Uterus (tissue), 4 donors: ENCODE results near the gene KCNAB1. TPM values are rescaled to one million over a fixed set of nuclear protein-coding genes. Genes with fewer than 3 reads are reported as not detected.

Experiments
- DNase-seq, 2 donors: peaks; one replicate each; pipeline ENCODE4 v3.0.0-alpha.2; 2019 to 2020
- H3K27ac ChIP-seq, 2 donors: fragments of 200-600 bp; sonication (generic); 1 replicate in 1 of 2; 2 replicates in 1 of 2; pipeline ENCODE4 v1.5.1; 2016 to 2018
- H3K27me3 ChIP-seq, 2 donors: fragments of 200-600 bp; sonication (generic); one replicate each; pipeline ENCODE4 v1.5.1; 2018 to 2019; ENCODE audit warnings: control low read depth in 1 of 2
- H3K36me3 ChIP-seq, 2 donors: fragments of 200-600 bp; sonication (generic); one replicate each; pipeline ENCODE4 v1.5.1; 2019; ENCODE audit warnings: control low read depth in 1 of 2
- H3K4me1 ChIP-seq, 2 donors: fragments of 200-600 bp; sonication (generic); one replicate each; pipeline ENCODE4 v1.5.1; 2018 to 2019; ENCODE audit warnings: control low read depth in 1 of 2
- H3K4me3 ChIP-seq, 2 donors: fragments of 200-600 bp; sonication (generic); 1 replicate in 1 of 2; 2 replicates in 1 of 2; pipeline ENCODE4 v1.5.1; 2018 to 2019; ENCODE audit warnings: mild to moderate bottlenecking in 1 of 2
- H3K9me3 ChIP-seq, 2 donors: fragments of 200-600 bp; sonication (generic); one replicate each; pipeline ENCODE4 v1.5.1; 2019; ENCODE audit warnings: control low read depth in 1 of 2
- POLR2A ChIP-seq, 2 donors: fragments of 450-650 bp; IDR thresholded peaks; one replicate each; pipeline ENCODE4 v1.6.1; 2016; ENCODE audit warnings: antibody characterized with exemption in 2 of 2, mild to moderate bottlenecking in 1 of 2, moderate library complexity in 1 of 2
- intact Hi-C: fragments of 100-400 bp; cut with DNase I; formaldehyde crosslinking; loops from one replicate; pipeline ENCODE4 v1.15.1; 2023; ENCODE audit warnings: low total_unique reads
- total RNA-seq, 4 donors: library from RNA; depleted of rRNA in 3 of 4; stranded (reverse); fragments of >200 nt in 3 of 4; gene quantifications; one replicate each; pipeline versions ENCODE4 v1.1.0 to v1.2.4, GENCODE V29; 2014 to 2023
- TF ChIP-seq, protein P1 (sequence below), 4 experiments: fragments of 200-600 bp in 2 of 4; fragments of 450-650 bp in 2 of 4; sonication (generic) in 2 of 4; IDR thresholded peaks; one replicate each; pipeline ENCODE4 v1.5.1; 2016 to 2019; ENCODE audit warnings: antibody characterized with exemption in 4 of 4, mild to moderate bottlenecking in 2 of 4, moderate library complexity in 1 of 4
- donor health status: DM: yes; HTN: yes; CAD: no.

The KCNAB1 gene
- total RNA-seq, 4 donors from 2014 or later, result 1.3 to 12.8 (median 6.8) TPM

DNA sequence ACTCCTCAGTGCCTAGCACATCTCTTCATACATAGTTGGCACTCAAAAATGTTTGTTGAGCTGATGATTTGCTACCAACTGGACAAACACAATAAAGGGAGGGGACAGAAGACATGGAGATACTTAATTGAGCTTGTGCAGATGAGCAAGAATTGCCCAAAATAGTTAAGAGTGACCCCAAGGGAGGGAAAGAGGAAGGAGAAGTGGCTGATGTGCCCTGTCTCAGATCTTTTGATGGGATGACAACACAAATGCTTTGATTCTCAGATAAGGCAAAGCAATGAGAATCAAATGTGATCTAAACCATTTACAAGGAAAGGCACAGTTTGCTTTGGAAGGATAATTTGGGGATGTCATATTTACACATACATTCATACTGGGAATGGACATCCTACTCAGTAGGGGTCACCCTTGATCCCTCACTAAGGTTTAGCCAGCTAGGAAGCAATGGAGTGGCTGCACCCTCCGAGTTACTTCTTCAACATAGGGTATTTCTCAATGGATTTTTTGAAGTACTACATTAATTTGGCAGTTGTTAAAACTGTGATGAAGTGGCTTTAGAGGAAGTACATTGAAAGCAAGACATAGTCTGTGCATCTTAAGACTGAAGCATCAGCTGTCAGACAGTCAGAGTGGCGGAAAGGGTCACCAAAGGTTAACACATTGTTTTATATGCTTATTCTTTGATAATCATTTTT is 456.4 kb downstream of the KCNAB1 start:
- no peaks in the 10 kb centered on the region for H3K27me3 ChIP-seq
- no peak for DNase-seq
- no peaks in the 10 kb centered on the region for H3K36me3 ChIP-seq
- intact Hi-C loops, result no loop called here
- TF ChIP-seq, protein P1, sequence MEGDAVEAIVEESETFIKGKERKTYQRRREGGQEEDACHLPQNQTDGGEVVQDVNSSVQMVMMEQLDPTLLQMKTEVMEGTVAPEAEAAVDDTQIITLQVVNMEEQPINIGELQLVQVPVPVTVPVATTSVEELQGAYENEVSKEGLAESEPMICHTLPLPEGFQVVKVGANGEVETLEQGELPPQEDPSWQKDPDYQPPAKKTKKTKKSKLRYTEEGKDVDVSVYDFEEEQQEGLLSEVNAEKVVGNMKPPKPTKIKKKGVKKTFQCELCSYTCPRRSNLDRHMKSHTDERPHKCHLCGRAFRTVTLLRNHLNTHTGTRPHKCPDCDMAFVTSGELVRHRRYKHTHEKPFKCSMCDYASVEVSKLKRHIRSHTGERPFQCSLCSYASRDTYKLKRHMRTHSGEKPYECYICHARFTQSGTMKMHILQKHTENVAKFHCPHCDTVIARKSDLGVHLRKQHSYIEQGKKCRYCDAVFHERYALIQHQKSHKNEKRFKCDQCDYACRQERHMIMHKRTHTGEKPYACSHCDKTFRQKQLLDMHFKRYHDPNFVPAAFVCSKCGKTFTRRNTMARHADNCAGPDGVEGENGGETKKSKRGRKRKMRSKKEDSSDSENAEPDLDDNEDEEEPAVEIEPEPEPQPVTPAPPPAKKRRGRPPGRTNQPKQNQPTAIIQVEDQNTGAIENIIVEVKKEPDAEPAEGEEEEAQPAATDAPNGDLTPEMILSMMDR (IDR thresholded peaks at IDR 0.05), result no peak
- TF ChIP-seq POLR2A (IDR thresholded peaks at IDR 0.05), result no peak
- no peaks in the 10 kb centered on the region for H3K4me1 ChIP-seq
- no peak overlapping the region for H3K4me3 ChIP-seq
- no peaks in the 10 kb centered on the region for H3K9me3 ChIP-seq
- H3K27ac ChIP-seq, result no peak overlapping the region

DNA sequence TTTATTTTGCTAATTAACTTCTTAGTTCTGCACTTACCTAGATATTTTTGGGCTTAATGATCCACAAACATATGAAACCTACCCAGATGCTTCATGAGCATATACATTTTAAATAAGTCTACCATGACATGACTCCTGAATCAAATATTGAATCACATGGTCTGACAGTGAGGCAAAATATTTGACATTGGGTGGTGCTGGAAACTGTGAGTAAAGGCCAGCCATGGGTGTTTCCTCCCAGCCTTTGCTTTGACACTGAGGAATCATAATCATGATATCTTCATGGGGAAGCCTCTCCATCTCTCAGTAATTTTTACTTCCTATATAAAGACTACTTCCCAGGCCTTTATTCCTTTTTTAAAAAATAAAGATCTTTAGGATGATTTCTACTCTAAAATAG is 457.4 kb downstream of the KCNAB1 start:
- no peak for DNase-seq
- H3K9me3 ChIP-seq, result no peaks in the 10 kb centered on the region
- no peak overlapping the region for H3K27ac ChIP-seq
- no peaks in the 10 kb centered on the region for H3K36me3 ChIP-seq
- H3K27me3 ChIP-seq, result no peaks in the 10 kb centered on the region
- H3K4me1 ChIP-seq, result no peaks in the 10 kb centered on the region
- TF ChIP-seq, protein P1 (IDR thresholded peaks at IDR 0.05), result no peak
- TF ChIP-seq POLR2A (IDR thresholded peaks at IDR 0.05), result no peak
- intact Hi-C loops, result no loop called here
- no peak overlapping the region for H3K4me3 ChIP-seq

DNA sequence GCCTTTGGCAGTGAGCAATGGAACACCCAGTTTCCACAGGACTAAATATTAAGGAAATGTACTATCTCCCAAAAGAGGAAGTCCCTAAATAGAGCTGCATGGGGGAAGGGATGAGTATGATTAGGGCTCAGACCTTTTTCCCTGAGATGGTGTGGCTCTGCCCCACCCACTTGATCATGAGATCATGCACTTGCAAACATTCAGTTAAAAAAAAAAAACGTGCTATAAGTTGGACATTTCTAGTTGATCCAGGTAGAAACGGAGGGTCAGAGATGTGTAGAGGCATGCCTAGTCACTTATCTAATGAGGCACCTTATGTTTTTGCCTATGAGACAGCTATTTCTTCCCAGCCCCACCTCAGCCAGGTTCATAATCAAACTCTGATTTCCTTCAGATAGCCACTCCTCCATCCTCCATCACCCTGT is 459.1 kb downstream of the KCNAB1 start:
- H3K4me1 ChIP-seq, result no peaks in the 10 kb centered on the region

DNA sequence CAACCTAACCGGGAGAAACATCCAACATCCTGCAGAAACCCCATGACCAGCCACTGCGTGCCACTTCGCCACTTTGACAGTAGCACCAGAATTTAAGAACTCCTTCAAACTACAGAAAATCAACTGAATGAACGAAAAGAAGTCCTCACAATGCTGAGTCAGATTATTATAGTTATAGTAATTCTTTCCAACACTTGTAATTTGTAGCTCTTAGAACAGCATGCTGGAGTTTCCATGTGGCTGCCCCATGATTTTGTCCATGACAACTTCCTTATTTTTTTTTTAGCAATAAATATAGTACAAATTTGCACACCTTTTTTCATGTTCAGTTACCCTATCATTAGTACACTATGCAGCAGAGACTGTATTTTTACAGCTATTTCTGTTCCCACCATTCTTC is 460.7 kb downstream of the KCNAB1 start:
- no peaks in the 10 kb centered on the region for H3K4me1 ChIP-seq
- no peaks in the 10 kb centered on the region for H3K36me3 ChIP-seq
- no peak for DNase-seq
- no peaks in the 10 kb centered on the region for H3K27me3 ChIP-seq
- TF ChIP-seq, protein P1 (IDR thresholded peaks at IDR 0.05), result no peak
- no peak for TF ChIP-seq POLR2A (IDR thresholded peaks at IDR 0.05)
- H3K9me3 ChIP-seq, result no peaks in the 10 kb centered on the region
- intact Hi-C loops, result no loop called here
- no peak overlapping the region for H3K27ac ChIP-seq
- no peak overlapping the region for H3K4me3 ChIP-seq

More for the DNA sequence above, 459.1 kb downstream of the KCNAB1 start:
- Histone ChIP-seq H3K36me3 (no peaks in the 10 kb centered on the region), H3K27ac (no peak overlapping the region), H3K9me3 (no peaks in the 10 kb centered on the region), H3K4me3 (no peak overlapping the region), H3K27me3 (no peaks in the 10 kb centered on the region)
- no peak for TF ChIP-seq POLR2A (IDR thresholded peaks at IDR 0.05)
- TF ChIP-seq, protein P1 (IDR thresholded peaks at IDR 0.05), result no peak
- DNase-seq, result no peak
- intact Hi-C loops, result no loop called here

DNA sequence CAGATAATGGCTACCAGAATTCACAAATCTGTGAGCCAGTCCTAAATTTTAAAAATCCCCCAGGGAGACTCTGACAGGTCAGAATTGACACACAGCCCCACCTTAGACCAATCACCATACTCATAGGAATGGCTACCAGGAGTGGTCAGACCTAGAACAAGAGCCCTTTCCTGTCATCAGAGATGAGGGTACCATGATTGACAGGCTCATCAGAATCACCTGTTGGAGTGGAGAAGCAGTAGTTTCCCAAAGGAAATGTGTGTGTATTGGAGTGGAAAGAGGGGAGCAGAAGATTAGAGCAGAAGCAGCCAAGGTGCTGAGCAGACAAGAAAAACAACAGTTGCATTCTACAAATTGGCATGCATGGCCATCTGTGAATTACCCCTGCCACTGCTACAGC is 461.6 kb downstream of the KCNAB1 start:
- H3K27me3 ChIP-seq, result no peaks in the 10 kb centered on the region
- no peak overlapping the region for H3K4me3 ChIP-seq
- no peaks in the 10 kb centered on the region for H3K4me1 ChIP-seq
- H3K9me3 ChIP-seq, result no peaks in the 10 kb centered on the region
- intact Hi-C loops, result no loop called here
- DNase-seq, result no peak
- no peak for TF ChIP-seq POLR2A (IDR thresholded peaks at IDR 0.05)
- TF ChIP-seq, protein P1 (IDR thresholded peaks at IDR 0.05), result no peak
- no peaks in the 10 kb centered on the region for H3K36me3 ChIP-seq
- H3K27ac ChIP-seq, result no peak overlapping the region
